B cell (primary cell): ENCODE data around the gene BRINP2. TPM values are rescaled to one million over a fixed set of nuclear protein-coding genes. Genes with fewer than 3 reads are reported as not detected.

Experiments
- ATAC-seq: fragments of 200-7000 bp; cut with Tn5 transposase; one replicate; pipeline ENCODE4 v1.10.0; 2021; ENCODE audit warnings: low read depth, mild to moderate bottlenecking, moderate number of reproducible peaks, moderate library complexity
- CTCF ChIA-PET: fragments of 350-600 bp; sonication (Branson Sonifier 250); formaldehyde crosslinking; loops from one replicate; lab custom pipeline; 2021; ENCODE audit warnings: antibody characterized with exemption, inconsistent platforms; lab: Charles Lee
- POLR2A ChIA-PET: fragments of 350-600 bp; sonication (Branson Sonifier 250); formaldehyde crosslinking; loops from one replicate; lab custom pipeline; 2021; ENCODE audit warnings: antibody characterized with exemption; lab: Charles Lee
- DNase-seq: peaks from one replicate; pipeline ENCODE4 v3.0.0; 2013
- H2AFZ ChIP-seq: 2 replicates; pipeline ENCODE4 v1.6.1; 2012; ENCODE audit warnings: mild to moderate bottlenecking, low read depth, low read length; ENCODE audit not compliant: insufficient read depth, poor library complexity, severe bottlenecking
- H3K27ac ChIP-seq, 2 donors: 1 replicate in 1 of 2; 2 replicates in 1 of 2; pipeline ENCODE4 v1.5.1; 2012 to 2013; ENCODE audit warnings: low read length in 2 of 2, mild to moderate bottlenecking in 2 of 2, moderate library complexity in 1 of 2
- H3K27me3 ChIP-seq, 4 experiments: fragments of 200-600 bp in 1 of 4; sonication (generic) in 1 of 4; replicated peaks in 1 of 4; 1 replicate in 2 of 4; 2 replicates in 2 of 4; pipeline versions ENCODE4 v1.6.1 to v1.7.0; 2013 to 2016; ENCODE audit warnings: low read length in 3 of 4, mild to moderate bottlenecking in 2 of 4, mixed read lengths in 1 of 4, moderate library complexity in 1 of 4; ENCODE audit not compliant: insufficient read depth in 4 of 4, control insufficient read depth in 3 of 4; ENCODE audit errors: control extremely low read depth in 1 of 4
- H3K36me3 ChIP-seq, 2 experiments: replicated peaks in 1 of 2; 1 replicate in 1 of 2; 2 replicates in 1 of 2; pipeline versions ENCODE4 v1.6.1 to v1.7.1; 2013; ENCODE audit warnings: low read length in 1 of 2; ENCODE audit not compliant: insufficient read depth in 2 of 2, control insufficient read depth in 1 of 2; ENCODE audit errors: control extremely low read depth in 1 of 2, extremely low read depth in 1 of 2
- H3K4me1 ChIP-seq, 2 donors: fragments of 200-600 bp in 1 of 2; sonication (generic) in 1 of 2; 1 replicate in 1 of 2; 2 replicates in 1 of 2; pipeline versions ENCODE4 v1.5.1 to v1.6.1; 2013 to 2017; ENCODE audit warnings: low read length in 2 of 2; ENCODE audit not compliant: control insufficient read depth in 2 of 2, insufficient read depth in 2 of 2
- H3K4me2 ChIP-seq: replicated peaks from 2 replicates; pipeline ENCODE3; 2012; ENCODE audit warnings: mild to moderate bottlenecking, low read depth, low read length; ENCODE audit not compliant: poor library complexity, severe bottlenecking
- H3K4me3 ChIP-seq, 5 experiments: fragments of 200-600 bp in 1 of 5; sonication (generic) in 1 of 5; 1 replicate in 3 of 5; 2 replicates in 2 of 5; pipeline versions ENCODE4 v1.5.1 to v1.7.0; 2011 to 2016; ENCODE audit warnings: low read length in 4 of 5, mild to moderate bottlenecking in 4 of 5, low read depth in 2 of 5, control low read depth in 1 of 5, moderate library complexity in 1 of 5; ENCODE audit not compliant: insufficient read depth in 1 of 5; ENCODE audit errors: control extremely low read depth in 1 of 5, extremely low read depth in 1 of 5
- H3K79me2 ChIP-seq: fragments of 200-600 bp; sonication (generic); one replicate; pipeline ENCODE4 v1.6.0; 2016; ENCODE audit warnings: low read length; ENCODE audit not compliant: control insufficient read depth, insufficient read depth
- H3K9ac ChIP-seq: fragments of 200-600 bp; sonication (generic); 2 replicates; pipeline ENCODE4 v1.6.1; 2017; ENCODE audit warnings: mild to moderate bottlenecking, low read length, moderate library complexity
- H3K9me3 ChIP-seq, 3 donors: one replicate each; pipeline versions ENCODE4 v1.6.1 to v1.7.1; 2013; ENCODE audit warnings: low read length in 2 of 3; ENCODE audit not compliant: control insufficient read depth in 2 of 3, insufficient read depth in 1 of 3; ENCODE audit errors: control extremely low read depth in 1 of 3
- H4K20me1 ChIP-seq: 2 replicates; pipeline ENCODE4 v1.6.0; 2012; ENCODE audit warnings: mild to moderate bottlenecking, low read length; ENCODE audit not compliant: insufficient read depth, control insufficient read depth, poor library complexity, severe bottlenecking
- H3K27ac Mint-ChIP-seq: one replicate; pipeline ENCODE4 v1.8.0; 2021; ENCODE audit warnings: mixed read lengths
- H3K27me3 Mint-ChIP-seq: one replicate; pipeline ENCODE4 v1.8.0; 2021; ENCODE audit warnings: mixed read lengths
- H3K4me1 Mint-ChIP-seq: one replicate; pipeline ENCODE4 v1.8.0; 2021; ENCODE audit warnings: mixed read lengths
- H3K4me3 Mint-ChIP-seq: one replicate; pipeline ENCODE4 v1.8.0; 2021; ENCODE audit warnings: mixed read lengths
- H3K9me3 Mint-ChIP-seq: one replicate; pipeline ENCODE4 v1.8.0; 2022; ENCODE audit warnings: mixed read lengths; ENCODE audit not compliant: insufficient read depth
- EZH2 ChIP-seq: IDR thresholded peaks from 2 replicates; pipeline ENCODE4 v1.6.1; 2012; ENCODE audit warnings: borderline replicate concordance, low read depth, mild to moderate bottlenecking, moderate library complexity, low read length; ENCODE audit not compliant: insufficient read depth, poor library complexity, severe bottlenecking
- WGBS: methylation state at CpG from one replicate; pipeline ENCODE4 v1.1.5; 2013; ENCODE audit warnings: missing lambda C conversion rate; ENCODE audit not compliant: insufficient coverage; 5-methylcytosine and 5-hydroxymethylcytosine counted together
- intact Hi-C: fragments of 100-400 bp; cut with micrococcal nuclease; formaldehyde crosslinking; loops from one replicate; pipeline ENCODE4 v1.10.0; 2022
- polyA plus RNA-seq: library from polyadenylated mRNA; depleted of rRNA; stranded (reverse); fragments of >200 nt; gene quantifications from 2 replicates; pipeline ENCODE4 v1.2.3, GENCODE V29; 2012
- total RNA-seq, 2 donors: library from RNA; stranded (reverse); fragments of 120-200 nt in 1 of 2; gene quantifications; 1 replicate in 1 of 2; 2 replicates in 1 of 2; pipeline versions ENCODE4 v1.2.3 to v1.2.4, GENCODE V29; 2013 to 2022
- TF ChIP-seq, protein P1 (sequence below): fragments of 200-600 bp; IDR thresholded peaks from one replicate; pipeline ENCODE4 v1.8.0; 2022; ENCODE audit warnings: antibody characterized with exemption, mild to moderate bottlenecking

Gene BRINP2
- total and polyA plus RNA-seq, 2 donors (not counting 1 experiment from before 2014, with no cell fraction given): not detected

DNA sequence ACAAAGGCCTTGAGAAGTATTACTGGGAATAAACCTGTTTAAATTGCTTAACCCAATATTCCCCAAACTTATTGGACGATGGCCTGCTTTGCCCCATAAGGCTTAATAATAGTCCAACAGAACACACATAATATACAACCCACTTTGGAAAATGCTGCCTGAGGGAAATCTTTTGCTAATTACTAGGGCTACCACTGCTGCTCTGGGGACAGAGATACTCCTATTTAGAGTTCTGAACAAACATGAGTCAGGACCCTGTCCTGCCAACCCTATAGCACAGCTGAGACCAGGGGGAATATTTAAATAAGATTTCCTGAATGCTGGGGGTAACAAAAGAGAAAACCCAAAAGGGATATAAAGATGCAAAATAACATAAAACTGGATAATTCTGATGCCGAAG lies 139.1 kb downstream of the BRINP2 start:
- TF ChIP-seq, protein P1, sequence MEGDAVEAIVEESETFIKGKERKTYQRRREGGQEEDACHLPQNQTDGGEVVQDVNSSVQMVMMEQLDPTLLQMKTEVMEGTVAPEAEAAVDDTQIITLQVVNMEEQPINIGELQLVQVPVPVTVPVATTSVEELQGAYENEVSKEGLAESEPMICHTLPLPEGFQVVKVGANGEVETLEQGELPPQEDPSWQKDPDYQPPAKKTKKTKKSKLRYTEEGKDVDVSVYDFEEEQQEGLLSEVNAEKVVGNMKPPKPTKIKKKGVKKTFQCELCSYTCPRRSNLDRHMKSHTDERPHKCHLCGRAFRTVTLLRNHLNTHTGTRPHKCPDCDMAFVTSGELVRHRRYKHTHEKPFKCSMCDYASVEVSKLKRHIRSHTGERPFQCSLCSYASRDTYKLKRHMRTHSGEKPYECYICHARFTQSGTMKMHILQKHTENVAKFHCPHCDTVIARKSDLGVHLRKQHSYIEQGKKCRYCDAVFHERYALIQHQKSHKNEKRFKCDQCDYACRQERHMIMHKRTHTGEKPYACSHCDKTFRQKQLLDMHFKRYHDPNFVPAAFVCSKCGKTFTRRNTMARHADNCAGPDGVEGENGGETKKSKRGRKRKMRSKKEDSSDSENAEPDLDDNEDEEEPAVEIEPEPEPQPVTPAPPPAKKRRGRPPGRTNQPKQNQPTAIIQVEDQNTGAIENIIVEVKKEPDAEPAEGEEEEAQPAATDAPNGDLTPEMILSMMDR: no peak

DNA sequence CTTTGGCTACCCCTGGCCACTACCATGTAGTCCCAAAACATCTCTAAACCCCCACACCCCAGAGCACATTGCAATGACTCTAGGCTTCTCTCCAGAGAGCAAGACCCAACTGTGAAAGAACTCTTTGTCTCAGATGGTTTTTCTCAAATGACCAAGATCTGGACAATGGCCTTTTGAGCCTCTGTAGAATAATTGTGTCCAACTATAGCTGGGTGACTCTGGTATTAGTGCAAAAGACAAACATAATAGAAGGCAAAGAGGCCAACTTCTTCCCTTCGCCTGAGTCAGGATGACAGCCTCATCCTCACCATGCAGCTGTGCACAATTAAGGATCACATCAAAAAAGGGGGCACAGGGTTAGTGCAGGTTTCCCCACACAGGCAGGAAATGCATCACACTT lies 139.6 kb downstream of the BRINP2 start:
- ATAC-seq (no peak), DNase-seq (no peak)
- TF ChIP-seq EZH2: no peak
- TF ChIP-seq, protein P1: no peak
- Mint-ChIP-seq H3K4me1 (no peaks in the 10 kb centered on the region), H3K4me3 (no peak overlapping the region), H3K27ac (no peak overlapping the region), H3K27me3 (peaks cover 16% of the 10 kb centered on the region), H3K9me3 (no peaks in the 10 kb centered on the region)
- no peaks in the 10 kb centered on the region for H3K4me1 ChIP-seq
- no peak overlapping the region for H3K4me2 ChIP-seq
- ChIA-PET POLR2A (no interaction called here), CTCF (no interaction called here)
- H3K4me3 ChIP-seq: no peak overlapping the region
- WGBS: 100% methylated on average over 1 of the region's 1 CpG
- H2AFZ ChIP-seq: no peak overlapping the region
- no peak overlapping the region for H3K27ac ChIP-seq
- no peak overlapping the region for H3K9ac ChIP-seq
- intact Hi-C loops: no loop called here
- H3K36me3 ChIP-seq: no peaks in the 10 kb centered on the region
- no peaks in the 10 kb centered on the region for H3K9me3 ChIP-seq
- H4K20me1 ChIP-seq: no peaks in the 10 kb centered on the region
- H3K79me2 ChIP-seq: no peaks in the 10 kb centered on the region
- no peaks in the 10 kb centered on the region for H3K27me3 ChIP-seq

More for the DNA sequence above, 139.1 kb downstream of the BRINP2 start:
- Histone ChIP-seq H3K9ac (no peak overlapping the region), H3K4me1 (no peaks in the 10 kb centered on the region), H3K4me2 (no peak overlapping the region), H3K4me3 (no peak overlapping the region), H3K36me3 (no peaks in the 10 kb centered on the region), H2AFZ (no peak overlapping the region), H3K9me3 (no peaks in the 10 kb centered on the region), H3K79me2 (no peaks in the 10 kb centered on the region), H3K27ac (no peak overlapping the region), H3K27me3 (no peaks in the 10 kb centered on the region), H4K20me1 (no peaks in the 10 kb centered on the region)
- H3K4me3 Mint-ChIP-seq: no peak overlapping the region
- ChIA-PET CTCF (no interaction called here), POLR2A (no interaction called here)
- WGBS: 100% methylated on average over 1 of the region's 2 CpGs
- H3K27me3 Mint-ChIP-seq: peaks cover 16% of the 10 kb centered on the region
- H3K4me1 Mint-ChIP-seq: no peaks in the 10 kb centered on the region
- H3K9me3 Mint-ChIP-seq: no peaks in the 10 kb centered on the region
- H3K27ac Mint-ChIP-seq: no peak overlapping the region
- ATAC-seq: no peak
- no peak for DNase-seq
- intact Hi-C loops: no loop called here
